ENCODE measurements around the gene PRPF38B. TPM values are rescaled to one million over a fixed set of nuclear protein-coding genes. Genes with fewer than 3 reads are reported as not detected.

PRPF38B gene
- polyA plus RNA-seq, 5 donors = 73.6 to 96.1 (median 94.9) TPM

GRCh38 chr1:108750476-108751181 lies 58.5 kb downstream of the PRPF38B start:
- DNase-seq = no peak

Other genes starting within 250 kb of the PRPF38B start
- gene NBPF6, start 242.0 kb upstream of the PRPF38B start, polyA plus RNA-seq (ENCODE audit: insufficient read depth in 1 of 5, insufficient read length in 5 of 5, low replicate concordance in 1 of 5) = not detected
- 10 to 100 TPM; 22.9 to 40.7 (median 31.1) TPM for gene EEIG2, start 132.2 kb upstream of the PRPF38B start, polyA plus RNA-seq (ENCODE audit: insufficient read depth in 1 of 5, insufficient read length in 5 of 5, low replicate concordance in 1 of 5)
- 10 to 100 TPM; 10.8 to 14.8 (median 11.4) TPM for gene HENMT1, start 31.2 kb upstream of the PRPF38B start, polyA plus RNA-seq (ENCODE audit: insufficient read depth in 1 of 5, insufficient read length in 5 of 5, low replicate concordance in 1 of 5)
- under 1 TPM in 1 of 5 donors, not detected in 4; 0.04 TPM for gene FNDC7, start 20.6 kb downstream of the PRPF38B start, polyA plus RNA-seq (ENCODE audit: insufficient read depth in 1 of 5, insufficient read length in 5 of 5, low replicate concordance in 1 of 5)
- gene STXBP3, start 54.4 kb downstream of the PRPF38B start, polyA plus RNA-seq (ENCODE audit: insufficient read depth in 1 of 5, insufficient read length in 5 of 5, low replicate concordance in 1 of 5) = 10 to 100 TPM; 44.1 to 65.6 (median 51.6) TPM
- gene AKNAD1, start 164.8 kb downstream of the PRPF38B start, polyA plus RNA-seq (ENCODE audit: insufficient read depth in 1 of 5, insufficient read length in 5 of 5, low replicate concordance in 1 of 5) = under 1 TPM in 4 of 5 donors, not detected in 1; 0.41 to 0.78 (median 0.57) TPM
- gene GPSM2, start 184.7 kb downstream of the PRPF38B start, polyA plus RNA-seq (ENCODE audit: insufficient read depth in 1 of 5, insufficient read length in 5 of 5, low replicate concordance in 1 of 5) = 10 to 100 TPM; 20.8 to 40.2 (median 29.0) TPM

Data from right lung (tissue), 5 donors.